Suppressor macrophage treated with lipopolysaccharide for 4 hours (primary cell): ENCODE data around the gene PNPO.

Experiments used
- DNase-seq: peaks from one replicate; pipeline ENCODE4 v3.0.0-alpha.2; 2020

PNPO gene

GRCh38 chr17:47941246-47942095 is at the start of gene PNPO:
PNPO (plus strand) TSS chr17:47941571; CDS start chr17:47941676, 105 bp downstream.
- DNase-seq = peak; percentile 97

GRCh38 chr17:47894498-47895346 is 46.6 kb upstream of the PNPO start:
- no peak for DNase-seq

- peak; percentile 38 for DNase-seq
These were observed 46.0 kb upstream of the PNPO start for GRCh38 chr17:47895347-47895855.

- peak; percentile 99 for DNase-seq
These were observed 45.3 kb upstream of the PNPO start, which contains the start of gene SP2 for GRCh38 chr17:47895856-47896671. SP2 (plus strand) TSS chr17:47896236; CDS start chr17:47896287, 51 bp downstream.

- no peak for DNase-seq
These were observed 44.5 kb upstream of the PNPO start for GRCh38 chr17:47896672-47897490.

- DNase-seq = no peak
These were observed 43.8 kb upstream of the PNPO start for GRCh38 chr17:47897561-47897960.

- peak; percentile 47 for DNase-seq
These were observed 43.1 kb upstream of the PNPO start for GRCh38 chr17:47898241-47898640.

GRCh38 chr17:47899643-47900042 is 41.7 kb upstream of the PNPO start:
- DNase-seq = no peak

- DNase-seq = no peak
These were observed 39.9 kb upstream of the PNPO start for GRCh38 chr17:47901423-47901822.

GRCh38 chr17:47902039-47902744 is 39.2 kb upstream of the PNPO start:
- DNase-seq = no peak

GRCh38 chr17:47905221-47905733 is 36.1 kb upstream of the PNPO start:
- DNase-seq = no peak

- no peak for DNase-seq
These were observed 34.9 kb upstream of the PNPO start for GRCh38 chr17:47906443-47906842.

GRCh38 chr17:47907932-47908562 is 33.3 kb upstream of the PNPO start:
- peak; percentile 80 for DNase-seq

GRCh38 chr17:47913050-47913449 is 28.3 kb upstream of the PNPO start:
- DNase-seq = no peak

GRCh38 chr17:47914306-47914948 is 26.9 kb upstream of the PNPO start:
- no peak for DNase-seq

- no peak for DNase-seq
These were observed 25.5 kb upstream of the PNPO start for GRCh38 chr17:47915776-47916398.

- DNase-seq = no peak
These were observed 24.7 kb upstream of the PNPO start for GRCh38 chr17:47916489-47917208.

- DNase-seq = no peak
These were observed 23.8 kb upstream of the PNPO start for GRCh38 chr17:47917581-47917980.

GRCh38 chr17:47918006-47918405 is 23.4 kb upstream of the PNPO start:
- DNase-seq = peak; percentile 61
